Measurements from ENCODE around the gene TTC21A. TPM values are rescaled to one million over a fixed set of nuclear protein-coding genes. Genes with fewer than 3 reads are reported as not detected.

TTC21A gene
- total and polyA plus RNA-seq, 4 experiments from 2014 or later, result 1.1 to 3.9 (median 3.0) TPM; not detected in 1

- CTCF ChIA-PET (ENCODE audit: partially characterized antibody), result interaction anchor here (1.0 to 24.3 kb wide), 7 partner anchors 17 to 164 kb away, joined by 3 to 471 read pairs (median 30); partner anchors contain the start of genes GORASP1, TTC21A and XIRP1
- no peaks in the 10 kb centered on the region for H3K36me3 Mint-ChIP-seq
- no peak for DNase-seq
- H3K4me3 ChIP-seq (ENCODE audit: low read length in 2 of 2), result no peak overlapping the region
- no peaks in the 10 kb centered on the region for H3K36me3 ChIP-seq (ENCODE audit: insufficient read depth, low read length)
- H3K4me3 Mint-ChIP-seq, result no peak overlapping the region
- no peaks in the 10 kb centered on the region for H3K27me3 Mint-ChIP-seq
- peaks cover 22% of the 10 kb centered on the region for H3K4me1 ChIP-seq (ENCODE audit: insufficient read depth, low read length)
- H3K27ac ChIP-seq (ENCODE audit: low read depth, low read length), result no peak overlapping the region
- POLR2A ChIA-PET (ENCODE audit: partially characterized antibody), result interaction anchor here (2.6 kb wide), 1 partner anchor 163 kb away, joined by 10 read pairs; no protein-coding TSS in a partner anchor
- no peaks in the 10 kb centered on the region for H3K9me3 Mint-ChIP-seq
- no peaks in the 10 kb centered on the region for H3K27me3 ChIP-seq (ENCODE audit: insufficient read depth, low read length)
- H3K27ac Mint-ChIP-seq, result no peak overlapping the region
- intact Hi-C loops (cut with micrococcal nuclease), result no loop called here
- no peaks in the 10 kb centered on the region for H3K9me3 ChIP-seq (ENCODE audit: control insufficient read depth in 1 of 2, low read length in 2 of 2)
- peaks cover 11 to 30% (median 21%) of the 10 kb centered on the region in 4 donors for H3K4me1 Mint-ChIP-seq
These were observed 17.7 kb downstream of the TTC21A start for GRCh38 chr3:39124876-39125840.

- H3K36me3 Mint-ChIP-seq, result no peaks in the 10 kb centered on the region
These were observed 18.5 kb downstream of the TTC21A start for GRCh38 chr3:39125841-39126500.

GRCh38 chr3:39126532-39127071, 19.1 kb downstream of the TTC21A start:
- H3K9me3 ChIP-seq (ENCODE audit: control insufficient read depth in 1 of 2, low read length in 2 of 2), result no peaks in the 10 kb centered on the region
- no peak for DNase-seq
- H3K27ac ChIP-seq (ENCODE audit: low read depth, low read length), result no peak overlapping the region
- Mint-ChIP-seq H3K36me3 (no peaks in the 10 kb centered on the region), H3K27me3 (no peaks in the 10 kb centered on the region), H3K9me3 (no peaks in the 10 kb centered on the region), H3K27ac (peak overlapping the region in 4 of 7 donors; percentile 49 to 78 (median 64)), H3K4me1 (peaks cover 11 to 43% (median 24%) of the 10 kb centered on the region in 4 donors), H3K4me3 (peak overlapping the region in 1 of 8 donors; percentile 4)
- CTCF ChIA-PET (ENCODE audit: partially characterized antibody), result interaction anchor here (0.7 to 24.3 kb wide), 26 partner anchors 10 to 290 kb away, joined by 3 to 471 read pairs (median 4); partner anchors contain the start of genes CX3CR1, GORASP1, TTC21A and XIRP1
- peaks cover 22% of the 10 kb centered on the region for H3K4me1 ChIP-seq (ENCODE audit: insufficient read depth, low read length)
- intact Hi-C loops (cut with micrococcal nuclease), result loop anchor here (1.0 kb wide), 3 partner anchors 63 to 166 kb away; no protein-coding TSS in a partner anchor
- POLR2A ChIA-PET (ENCODE audit: partially characterized antibody), result interaction anchor here (0.7 to 2.6 kb wide), 8 partner anchors 18 to 165 kb away, joined by 3 to 10 read pairs (median 4); partner anchors contain the start of gene TTC21A
- H3K27me3 ChIP-seq (ENCODE audit: insufficient read depth, low read length), result no peaks in the 10 kb centered on the region
- H3K36me3 ChIP-seq (ENCODE audit: insufficient read depth, low read length), result no peaks in the 10 kb centered on the region
- H3K4me3 ChIP-seq (ENCODE audit: low read length in 2 of 2), result no peak overlapping the region

More at GRCh38 chr3:39125841-39126500, 18.5 kb downstream of the TTC21A start:
- H3K4me3 ChIP-seq (ENCODE audit: low read length in 2 of 2), result no peak overlapping the region
- H3K27ac Mint-ChIP-seq, result peak overlapping the region in 2 of 7 donors; percentile 57 to 75
- H3K9me3 ChIP-seq (ENCODE audit: control insufficient read depth in 1 of 2, low read length in 2 of 2), result no peaks in the 10 kb centered on the region
- H3K36me3 ChIP-seq (ENCODE audit: insufficient read depth, low read length), result no peaks in the 10 kb centered on the region
- H3K4me3 Mint-ChIP-seq, result no peak overlapping the region
- ChIA-PET CTCF (ENCODE audit: partially characterized antibody) (interaction anchor here (0.7 to 24.3 kb wide), 17 partner anchors 10 to 291 kb away, joined by 3 to 471 read pairs (median 6); partner anchors contain the start of genes CX3CR1, GORASP1, TTC21A and XIRP1), POLR2A (ENCODE audit: partially characterized antibody) (interaction anchor here (0.9 to 2.6 kb wide), 6 partner anchors 18 to 164 kb away, joined by 3 to 10 read pairs (median 4); partner anchors contain the start of gene TTC21A)
- DNase-seq, result no peak
- H3K27ac ChIP-seq (ENCODE audit: low read depth, low read length), result no peak overlapping the region
- peaks cover 22% of the 10 kb centered on the region for H3K4me1 ChIP-seq (ENCODE audit: insufficient read depth, low read length)
- no peaks in the 10 kb centered on the region for H3K27me3 ChIP-seq (ENCODE audit: insufficient read depth, low read length)
- no peaks in the 10 kb centered on the region for H3K27me3 Mint-ChIP-seq
- H3K4me1 Mint-ChIP-seq, result peaks cover 11 to 38% (median 22%) of the 10 kb centered on the region in 4 donors
- intact Hi-C loops (cut with micrococcal nuclease), result loop anchor here (1.0 kb wide), 3 partner anchors 63 to 166 kb away; no protein-coding TSS in a partner anchor
- no peaks in the 10 kb centered on the region for H3K9me3 Mint-ChIP-seq

GRCh38 chr3:39127269-39127907, 19.9 kb downstream of the TTC21A start:
- CTCF ChIA-PET (ENCODE audit: partially characterized antibody), result interaction anchor here (0.7 to 24.3 kb wide), 27 partner anchors 9 to 257 kb away, joined by 3 to 471 read pairs (median 4); partner anchors contain the start of genes CX3CR1, GORASP1, TTC21A and XIRP1
- H3K9me3 Mint-ChIP-seq, result peaks cover 0 to 1% (median 0%) of the 10 kb centered on the region in 8 donors
- H3K4me1 Mint-ChIP-seq, result peaks cover 11 to 43% (median 24%) of the 10 kb centered on the region in 4 donors
- no peaks in the 10 kb centered on the region for H3K36me3 Mint-ChIP-seq
- POLR2A ChIA-PET (ENCODE audit: partially characterized antibody), result interaction anchor here (0.7 to 2.6 kb wide), 9 partner anchors 19 to 164 kb away, joined by 3 to 10 read pairs (median 4); partner anchors contain the start of gene TTC21A
- Histone ChIP-seq H3K4me1 (ENCODE audit: insufficient read depth, low read length) (peaks cover 22% of the 10 kb centered on the region), H3K36me3 (ENCODE audit: insufficient read depth, low read length) (no peaks in the 10 kb centered on the region), H3K9me3 (ENCODE audit: control insufficient read depth in 1 of 2, low read length in 2 of 2) (no peaks in the 10 kb centered on the region), H3K4me3 (ENCODE audit: low read length in 2 of 2) (no peak overlapping the region), H3K27ac (ENCODE audit: low read depth, low read length) (no peak overlapping the region), H3K27me3 (ENCODE audit: insufficient read depth, low read length) (no peaks in the 10 kb centered on the region)
- peak overlapping the region in 4 of 8 donors; percentile 13 to 50 (median 30) for H3K4me3 Mint-ChIP-seq
- intact Hi-C loops (cut with micrococcal nuclease), result no loop called here
- H3K27ac Mint-ChIP-seq, result peak overlapping the region; percentile 55 to 85 (median 59)
- DNase-seq, result no peak
- no peaks in the 10 kb centered on the region for H3K27me3 Mint-ChIP-seq

- DNase-seq, result no peak
- H3K9me3 Mint-ChIP-seq, result peaks cover 0 to 2% (median 0%) of the 10 kb centered on the region in 8 donors
- Histone ChIP-seq H3K27me3 (ENCODE audit: insufficient read depth, low read length) (no peaks in the 10 kb centered on the region), H3K27ac (ENCODE audit: low read depth, low read length) (no peak overlapping the region), H3K36me3 (ENCODE audit: insufficient read depth, low read length) (no peaks in the 10 kb centered on the region), H3K4me3 (ENCODE audit: low read length in 2 of 2) (no peak overlapping the region), H3K9me3 (ENCODE audit: control insufficient read depth in 1 of 2, low read length in 2 of 2) (no peaks in the 10 kb centered on the region), H3K4me1 (ENCODE audit: insufficient read depth, low read length) (peaks cover 22% of the 10 kb centered on the region)
- CTCF ChIA-PET (ENCODE audit: partially characterized antibody), result interaction anchor here (0.9 to 24.3 kb wide), 16 partner anchors 9 to 161 kb away, joined by 3 to 471 read pairs (median 10); partner anchors contain the start of genes CX3CR1, GORASP1, TTC21A and XIRP1
- H3K4me3 Mint-ChIP-seq, result peak overlapping the region in 4 of 8 donors; percentile 13 to 50 (median 30)
- peak overlapping the region; percentile 55 to 85 (median 58) for H3K27ac Mint-ChIP-seq
- intact Hi-C loops (cut with micrococcal nuclease), result no loop called here
- no peaks in the 10 kb centered on the region for H3K27me3 Mint-ChIP-seq
- POLR2A ChIA-PET (ENCODE audit: partially characterized antibody), result interaction anchor here (0.9 to 2.6 kb wide), 6 partner anchors 20 to 163 kb away, joined by 3 to 10 read pairs (median 4); partner anchors contain the start of gene TTC21A
- H3K4me1 Mint-ChIP-seq, result peaks cover 11 to 43% (median 24%) of the 10 kb centered on the region in 4 donors
- no peaks in the 10 kb centered on the region for H3K36me3 Mint-ChIP-seq
These were observed 20.4 kb downstream of the TTC21A start for GRCh38 chr3:39127908-39128304.

DNA sequence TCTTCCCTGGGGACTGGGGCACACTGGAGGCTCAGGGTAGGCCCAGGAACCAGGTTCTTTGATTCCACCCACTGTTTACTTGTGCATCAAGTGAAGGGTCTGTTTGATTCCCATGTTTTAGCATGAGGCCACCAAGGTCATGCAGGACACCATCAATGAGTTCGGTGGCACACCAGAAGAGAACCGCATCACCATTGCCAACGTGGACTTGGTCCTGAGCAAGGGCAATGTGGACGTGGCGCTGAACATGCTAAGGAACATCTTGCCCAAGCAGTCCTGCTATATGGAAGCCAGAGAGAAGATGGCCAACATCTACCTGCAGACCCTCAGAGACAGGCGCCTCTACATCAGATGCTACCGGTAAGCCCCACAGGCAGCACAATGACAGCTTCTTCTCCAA, 21.5 kb downstream of the TTC21A start:
- Mint-ChIP-seq H3K27ac (peak overlapping the region in 1 of 7 donors; percentile 20), H3K9me3 (peaks cover 0 to 2% (median 0%) of the 10 kb centered on the region in 8 donors), H3K4me1 (peaks cover 13 to 47% (median 24%) of the 10 kb centered on the region in 4 donors), H3K4me3 (no peak overlapping the region), H3K36me3 (no peaks in the 10 kb centered on the region), H3K27me3 (no peaks in the 10 kb centered on the region)
- POLR2A ChIA-PET (ENCODE audit: partially characterized antibody), result interaction anchor here (1.4 kb wide), 1 partner anchor 49 kb away, joined by 3 read pairs; no protein-coding TSS in a partner anchor
- intact Hi-C loops (cut with micrococcal nuclease), result no loop called here
- DNase-seq, result no peak
- H3K27ac ChIP-seq (ENCODE audit: low read depth, low read length), result no peak overlapping the region
- no peaks in the 10 kb centered on the region for H3K9me3 ChIP-seq (ENCODE audit: control insufficient read depth in 1 of 2, low read length in 2 of 2)
- H3K4me3 ChIP-seq (ENCODE audit: low read length in 2 of 2), result no peak overlapping the region
- H3K27me3 ChIP-seq (ENCODE audit: insufficient read depth, low read length), result no peaks in the 10 kb centered on the region
- CTCF ChIA-PET (ENCODE audit: partially characterized antibody), result interaction anchor here (2.7 to 24.3 kb wide), 3 partner anchors 8 to 160 kb away, joined by 10 to 471 read pairs (median 30); no protein-coding TSS in a partner anchor
- H3K36me3 ChIP-seq (ENCODE audit: insufficient read depth, low read length), result no peaks in the 10 kb centered on the region
- H3K4me1 ChIP-seq (ENCODE audit: insufficient read depth, low read length), result peaks cover 22% of the 10 kb centered on the region
